Activated naive CD8-positive, alpha-beta T cell treated with anti-CD3 and anti-CD28 coated beads, Interleukin-2, amount 50 U/mL, for 16 hours (primary cell): ENCODE results near the gene PNPLA2.

Experiments
- DNase-seq: peaks from one replicate; pipeline ENCODE4 v3.0.0-alpha.2; 2020; ENCODE audit warnings: low read depth, low spot score

Gene PNPLA2

GRCh38 chr11:830295-831117 lies 11.8 kb downstream of the PNPLA2 start:
- DNase-seq: peak; percentile 46

- no peak for DNase-seq
These were observed 12.6 kb downstream of the PNPLA2 start for GRCh38 chr11:831118-831864.

- DNase-seq: no peak
These were observed 13.3 kb downstream of the PNPLA2 start for GRCh38 chr11:831961-832528.

GRCh38 chr11:832529-833113 lies 13.9 kb downstream of the PNPLA2 start, which contains the start of gene CD151:
Gene CD151 (plus strand): TSS chr11:832952. CDS start chr11:836070, 3,118 bp downstream.
- DNase-seq: no peak

- no peak for DNase-seq
These were observed 14.5 kb downstream of the PNPLA2 start for GRCh38 chr11:833114-833791.

GRCh38 chr11:833849-834311 lies 15.2 kb downstream of the PNPLA2 start:
- no peak for DNase-seq

GRCh38 chr11:834371-835316 lies 15.9 kb downstream of the PNPLA2 start:
- DNase-seq: no peak

- DNase-seq: no peak
These were observed 17.6 kb downstream of the PNPLA2 start for GRCh38 chr11:836274-836673.

- no peak for DNase-seq
These were observed 18.0 kb downstream of the PNPLA2 start for GRCh38 chr11:836700-837099.

GRCh38 chr11:837189-837989 lies 18.7 kb downstream of the PNPLA2 start:
- DNase-seq: no peak

- no peak for DNase-seq
These were observed 19.2 kb downstream of the PNPLA2 start for GRCh38 chr11:837990-838307.

GRCh38 chr11:838441-839279 lies 19.9 kb downstream of the PNPLA2 start:
- DNase-seq: no peak

GRCh38 chr11:839280-839623 lies 20.5 kb downstream of the PNPLA2 start:
- DNase-seq: no peak

GRCh38 chr11:839875-840617 lies 21.3 kb downstream of the PNPLA2 start:
- DNase-seq: no peak

GRCh38 chr11:841981-842369 lies 23.3 kb downstream of the PNPLA2 start:
- no peak for DNase-seq

GRCh38 chr11:842370-843002 lies 23.8 kb downstream of the PNPLA2 start, which contains the start of the genes POLR2L and TSPAN4:
Gene POLR2L (minus strand): TSS chr11:842529. CDS start chr11:842508, 21 bp downstream.
Gene TSPAN4 (plus strand): TSS chr11:842852. CDS start chr11:850305, 7,453 bp downstream.
- DNase-seq: peak; percentile 79

GRCh38 chr11:843086-843734 lies 24.5 kb downstream of the PNPLA2 start:
- DNase-seq: no peak
